HepG2 (cell line): ENCODE measurements around the gene GNG3. TPM values are rescaled to one million over a fixed set of nuclear protein-coding genes. Genes with fewer than 3 reads are reported as not detected.
A peak's percentile ranks its signal among the peaks of the same experiment; 100 is the strongest.

ENCODE experiments used
- ATAC-seq: fragments of 200-7000 bp; cut with Tn5 transposase; 3 replicates; pipeline ENCODE4 v1.9.1; 2020; ENCODE audit warnings: mild to moderate bottlenecking, moderate library complexity
- BruUV-seq: library from RNA; stranded (reverse); fragments of 400-500 nt; replicated peaks from 2 replicates; lab custom pipeline; 2021; lab: Mats Ljungman, UMichigan
- CTCF ChIA-PET: fragments of 300-600 bp; formaldehyde crosslinking; extraction: SDS; loops from one replicate; lab custom pipeline; 2021; ENCODE audit warnings: low total read pairs, inconsistent platforms, low intra/inter-chr PET ratio; lab: Yijun Ruan, JAX
- POLR2A ChIA-PET: fragments of 350-600 bp; sonication (Branson Sonifier 250); formaldehyde crosslinking; loops from one replicate; lab custom pipeline; 2020; ENCODE audit warnings: antibody characterized with exemption, inconsistent platforms; lab: Yijun Ruan, JAX
- DNase-seq: peaks from one replicate; pipeline ENCODE4 v3.0.0-alpha.2; 2015; ENCODE audit warnings: low spot score
- FAIRE-seq: peaks from 3 replicates; lab custom pipeline; 2011; peaks lifted over from hg19 to GRCh38; lab: Jason Lieb, UNC
- H2AFZ ChIP-seq: one replicate; pipeline ENCODE4 v1.6.1; 2011; ENCODE audit warnings: low read length, inconsistent platforms
- H3K27ac ChIP-seq: fragments of 300-600 bp; 3 replicates; pipeline ENCODE4 v1.8.0; 2011; ENCODE audit warnings: mixed run types, mild to moderate bottlenecking, mixed read lengths, low read length, inconsistent platforms; ENCODE audit not compliant: insufficient read depth; ENCODE audit errors: extremely low read length
- H3K27me3 ChIP-seq, 2 experiments: fragments of 200-600 bp in 1 of 2; 2 replicates in 1 of 2; 3 replicates in 1 of 2; pipeline versions ENCODE4 v1.6.0 to v1.8.0; 2011; ENCODE audit warnings: low read length in 2 of 2, mild to moderate bottlenecking in 2 of 2, moderate library complexity in 2 of 2, inconsistent platforms in 1 of 2; ENCODE audit not compliant: insufficient read depth in 2 of 2, control insufficient read depth in 1 of 2
- H3K36me3 ChIP-seq, 2 experiments: fragments of 200-600 bp in 1 of 2; replicated peaks in 1 of 2; 2 replicates in 1 of 2; 3 replicates in 1 of 2; pipeline versions ENCODE4 v1.5.1 to v1.8.0; 2011; ENCODE audit warnings: low read length in 2 of 2, inconsistent platforms in 1 of 2; ENCODE audit not compliant: insufficient read depth in 2 of 2, control insufficient read depth in 1 of 2
- H3K4me1 ChIP-seq: 2 replicates; pipeline ENCODE4 v1.5.1; 2012; ENCODE audit warnings: low read length, inconsistent platforms; ENCODE audit not compliant: insufficient read depth
- H3K4me2 ChIP-seq: 2 replicates; pipeline ENCODE4 v1.6.0; 2011; ENCODE audit warnings: low read depth, low read length, inconsistent platforms
- H3K4me3 ChIP-seq, 3 experiments: fragments of 200-600 bp in 1 of 3; sonication (generic), shearing (Covaris generic) in 1 of 3; replicated peaks in 1 of 3; 2 replicates each; pipeline ENCODE4 v1.5.1; 2011 to 2016; ENCODE audit warnings: low read length in 3 of 3, inconsistent platforms in 2 of 3, low read depth in 2 of 3, mild to moderate bottlenecking in 2 of 3, control low read depth in 1 of 3, mixed read lengths in 1 of 3; ENCODE audit not compliant: insufficient read depth in 1 of 3
- H3K79me2 ChIP-seq: one replicate; pipeline ENCODE4 v1.6.1; 2011; ENCODE audit warnings: low read length, inconsistent platforms; ENCODE audit not compliant: insufficient read depth
- H3K9ac ChIP-seq: 2 replicates; pipeline ENCODE4 v1.6.0; 2011; ENCODE audit warnings: mild to moderate bottlenecking, low read depth, low read length, inconsistent platforms; ENCODE audit not compliant: insufficient read depth
- H3K9me3 ChIP-seq: 2 replicates; pipeline ENCODE4 v1.5.1; 2012; ENCODE audit warnings: mild to moderate bottlenecking, low read length
- H4K20me1 ChIP-seq: 2 replicates; pipeline ENCODE4 v1.6.0; 2011; ENCODE audit warnings: inconsistent platforms, mild to moderate bottlenecking, low read length, moderate library complexity; ENCODE audit not compliant: insufficient read depth
- CTCF ChIP-seq: sonication (generic); formaldehyde crosslinking; IDR thresholded peaks from 2 replicates; pipeline ENCODE4 v1.5.0; 2020; ENCODE audit warnings: mild to moderate bottlenecking, missing genetic modification reagents, moderate library complexity
- FOXK1 ChIP-seq: sonication (generic); formaldehyde crosslinking; IDR thresholded peaks from 2 replicates; pipeline ENCODE4 v1.4.0; 2020; ENCODE audit warnings: low read depth, missing genetic modification reagents, borderline replicate concordance
- GPN1 ChIP-seq: sonication (generic); formaldehyde crosslinking; IDR thresholded peaks from 2 replicates; pipeline ENCODE4 v1.5.1; 2020; ENCODE audit warnings: missing genetic modification reagents, borderline replicate concordance
- HMGXB4 ChIP-seq, 2 experiments: sonication (generic) in 1 of 2; formaldehyde crosslinking in 1 of 2; IDR thresholded peaks; 2 replicates each; pipeline versions ENCODE4 v1.4.0 to v1.6.1; 2018 to 2020; ENCODE audit warnings: missing genetic modification reagents in 2 of 2, borderline replicate concordance in 1 of 2, low read depth in 1 of 2, mild to moderate bottlenecking in 1 of 2, missing biosample characterization in 1 of 2
- HNF4A ChIP-seq: sonication (generic); formaldehyde crosslinking; IDR thresholded peaks from 2 replicates; pipeline ENCODE4 v1.4.0; 2020; ENCODE audit warnings: missing genetic modification reagents
- KAT8 ChIP-seq: IDR thresholded peaks from 2 replicates; pipeline ENCODE4 v1.6.1; 2016; ENCODE audit warnings: missing genetic modification reagents, missing compliant biosample characterization
- MEIS1 ChIP-seq: sonication (generic); formaldehyde crosslinking; IDR thresholded peaks from 2 replicates; pipeline ENCODE4 v1.9.0; 2021; ENCODE audit warnings: mild to moderate bottlenecking, missing genetic modification reagents, moderate library complexity, borderline replicate concordance
- SMAD1 ChIP-seq: sonication (generic); formaldehyde crosslinking; IDR thresholded peaks from 2 replicates; pipeline ENCODE4 v1.4.0; 2020; ENCODE audit warnings: missing genetic modification reagents, low read depth, mild to moderate bottlenecking, borderline replicate concordance
- SMC3 ChIP-seq: IDR thresholded peaks from 2 replicates; pipeline ENCODE4 v1.6.1; 2011; ENCODE audit warnings: low read length, improper control_type of control experiment
- SNRNP70 ChIP-seq: fragments of 200-400 bp; formaldehyde crosslinking; IDR thresholded peaks from 2 replicates; pipeline ENCODE4 v1.6.1; 2017; ENCODE audit warnings: mild to moderate bottlenecking, low read depth, low read length, moderate library complexity
- STAG1 ChIP-seq: sonication (generic); formaldehyde crosslinking; IDR thresholded peaks from 2 replicates; pipeline ENCODE4 v1.4.0; 2020; ENCODE audit warnings: missing genetic modification reagents
- ZNF597 ChIP-seq: sonication (generic); formaldehyde crosslinking; IDR thresholded peaks from 2 replicates; pipeline ENCODE4 v1.5.0; 2020; ENCODE audit warnings: missing genetic modification reagents
- ZNF775 ChIP-seq: sonication (generic); formaldehyde crosslinking; IDR thresholded peaks from 2 replicates; pipeline ENCODE4 v1.4.0; 2020; ENCODE audit warnings: missing genetic modification reagents, mild to moderate bottlenecking, moderate library complexity, borderline replicate concordance
- WGBS: methylation state at CpG from one replicate; pipeline ENCODE4 v1.1.6; 2017; ENCODE audit warnings: low lambda C conversion rate; 5-methylcytosine and 5-hydroxymethylcytosine counted together
- in situ Hi-C: cut with HindIII; loops from 2 replicates; pipeline ENCODE4 v1.10.0; 2017; ENCODE audit warnings: low pct_unique_long_range_greater_than_20kb; ENCODE audit not compliant: extremely low pct_ligation_motif_present
- intact Hi-C: fragments of 100-400 bp; cut with micrococcal nuclease; formaldehyde crosslinking; loops from one replicate; pipeline ENCODE4 v1.10.0; 2022; ENCODE audit not compliant: unreplicated experiment
- polyA plus RNA-seq, 8 experiments: library from polyadenylated mRNA; depleted of rRNA in 3 of 8; stranded (reverse) in 7 of 8; unstranded in 1 of 8; fragments of >200 nt; fragmentation: Illumina TruSeq in 4 of 8; extraction: Trizol in 4 of 8; gene quantifications; 2 replicates each; pipeline versions ENCODE4 v1.2.1 to v1.2.3, GENCODE V29; 2011 to 2016; ENCODE audit warnings: low read depth in 4 of 8, missing spikeins in 1 of 8, mixed read lengths in 1 of 8; ENCODE audit not compliant: insufficient read depth in 1 of 8
- total RNA-seq, 5 experiments: library from RNA; depleted of rRNA; stranded (reverse); fragments of >200 nt; fragmentation: Illumina TruSeq; extraction: Trizol; gene quantifications; 2 replicates each; pipeline ENCODE4 v1.2.3, GENCODE V29; 2016; ENCODE audit warnings: low read depth in 1 of 5

Gene GNG3
- total and polyA plus RNA-seq, 2 of the 13 experiments (the other 11 are each of a cell fraction or from before 2014, with no cell fraction given) = not detected

- H3K79me2 ChIP-seq = peaks cover 25% of the 10 kb centered on the region
- no peak for TF ChIP-seq SMAD1
- TF ChIP-seq ZNF775 (CRISPR knock-in tag) = no peak
- TF ChIP-seq SNRNP70 = no peak
- TF ChIP-seq ZNF597 (CRISPR knock-in tag) = no peak
- no peak for TF ChIP-seq HNF4A
- no peak for TF ChIP-seq HMGXB4 (CRISPR knock-in tag; IDR thresholded peaks at IDR 0.05; ENCODE audit: borderline replicate concordance in 1 of 2, low read depth in 1 of 2)
- TF ChIP-seq CTCF (CRISPR knock-in tag) = peak; percentile 33
- no peak for TF ChIP-seq FOXK1
- TF ChIP-seq MEIS1 = no peak
- peak; percentile 32 for TF ChIP-seq SMC3
- TF ChIP-seq STAG1 (CRISPR knock-in tag) = peak; percentile 39
- no peak for TF ChIP-seq KAT8 (CRISPR knock-in tag)
- TF ChIP-seq GPN1 (CRISPR knock-in tag) = no peak
- POLR2A ChIA-PET = no interaction called here
- H3K36me3 ChIP-seq = peaks cover 1 to 22% of the 10 kb centered on the region in 2 experiments; a peak in 4 of 5 replicates
- H3K9me3 ChIP-seq = no peaks in the 10 kb centered on the region
- no peak for FAIRE-seq
- CTCF ChIA-PET = interaction anchor here (1.7 kb wide), 1 partner anchor 53 kb away, joined by 13 read pairs; the partner anchor contains the start of gene TMEM179B
- peaks cover 18% of the 10 kb centered on the region for H3K4me1 ChIP-seq
- H3K27me3 ChIP-seq = peaks cover 0 to 3% of the 10 kb centered on the region in 2 experiments; a peak in 1 of 5 replicates
- in situ Hi-C loops (no loop called here), intact Hi-C loops (loop anchor here (5.0 kb wide), 1 partner anchor 129 kb away; no protein-coding TSS in a partner anchor)
- H2AFZ ChIP-seq = no peak overlapping the region
- no peak overlapping the region for H3K9ac ChIP-seq
- no peaks in the 10 kb centered on the region; the same call in 1 of the 2 replicates for H4K20me1 ChIP-seq
- WGBS = 75% methylated on average over 2 of the region's 2 CpGs
- H3K4me3 ChIP-seq = no peak overlapping the region
- H3K27ac ChIP-seq = no peak overlapping the region
- peak; percentile 43 for DNase-seq
- no peak for ATAC-seq
- H3K4me2 ChIP-seq = no peak overlapping the region
- no TSS peak for BruUV-seq
These were observed 25.4 kb downstream of the GNG3 start for GRCh38 chr11:62732830-62733229.
